Gastroesophageal sphincter (tissue), 4 donors: ENCODE results near the gene IVD. TPM values are rescaled to one million over a fixed set of nuclear protein-coding genes. Genes with fewer than 3 reads are reported as not detected.

Source experiments
- ATAC-seq: fragments of 150-250 bp; one replicate; pipeline ENCODE4 v1.9.1; 2016; ENCODE audit warnings: mild to moderate bottlenecking, moderate library complexity
- H3K27ac ChIP-seq, 4 donors: fragments of 200-600 bp; sonication (generic) in 3 of 4; 1 replicate in 3 of 4; 2 replicates in 1 of 4; pipeline ENCODE4 v1.5.1; 2016 to 2019
- H3K27me3 ChIP-seq: fragments of 200-600 bp; sonication (generic); one replicate; pipeline ENCODE4 v1.5.1; 2019
- H3K36me3 ChIP-seq, 2 donors: fragments of 200-600 bp; sonication (generic); one replicate each; pipeline ENCODE4 v1.5.1; 2019; ENCODE audit warnings: control low read depth in 1 of 2
- H3K4me1 ChIP-seq, 3 donors: fragments of 200-600 bp; sonication (generic); 1 replicate in 2 of 3; 2 replicates in 1 of 3; pipeline ENCODE4 v1.5.1; 2016 to 2019; ENCODE audit warnings: control low read depth in 2 of 3
- H3K4me3 ChIP-seq, 2 donors: fragments of 200-600 bp; sonication (generic); one replicate each; pipeline ENCODE4 v1.5.1; 2019; ENCODE audit warnings: mild to moderate bottlenecking in 1 of 2, moderate library complexity in 1 of 2
- H3K9me3 ChIP-seq, 3 donors: fragments of 200-600 bp; sonication (generic); one replicate each; pipeline ENCODE4 v1.5.1; 2017 to 2019; ENCODE audit warnings: control low read depth in 2 of 3
- CTCF ChIP-seq, 4 experiments: fragments of 200-600 bp in 2 of 4; fragments of 450-650 bp in 2 of 4; sonication (generic) in 1 of 4; IDR thresholded peaks; one replicate each; pipeline ENCODE4 v1.5.1; 2017 to 2019; ENCODE audit warnings: antibody characterized with exemption in 4 of 4, mild to moderate bottlenecking in 2 of 4, moderate library complexity in 2 of 4
- EP300 ChIP-seq: sonication (generic); formaldehyde crosslinking; IDR thresholded peaks from one replicate; pipeline ENCODE4 v1.6.1; 2017; ENCODE audit warnings: antibody characterized with exemption, mild to moderate bottlenecking
- POLR2A ChIP-seq, 2 donors: fragments of 450-650 bp; IDR thresholded peaks; one replicate each; pipeline ENCODE4 v1.6.1; 2017; ENCODE audit warnings: antibody characterized with exemption in 2 of 2, mild to moderate bottlenecking in 2 of 2, moderate library complexity in 1 of 2
- POLR2AphosphoS5 ChIP-seq: sonication (generic); formaldehyde crosslinking; IDR thresholded peaks from one replicate; pipeline ENCODE4 v1.6.1; 2017; ENCODE audit warnings: antibody characterized with exemption
- WGBS, 2 donors: methylation state at CpG; one replicate each; pipeline ENCODE4 v1.1.5; 2018; ENCODE audit warnings: low coverage in 1 of 2; 5-methylcytosine and 5-hydroxymethylcytosine counted together
- total RNA-seq, 4 donors: library from RNA; depleted of rRNA; stranded (reverse); fragments of >200 nt; gene quantifications; one replicate each; pipeline ENCODE4 v1.1.0, GENCODE V29; 2016

Gene IVD
- total RNA-seq, 4 donors from 2014 or later, result 26.1 to 80.2 (median 50.1) TPM

GRCh38 chr15:40368719-40369473 is 36.7 kb upstream of the IVD start:
- Histone ChIP-seq H3K9me3 (no peaks in the 10 kb centered on the region), H3K4me1 (peaks cover 0 to 23% (median 0%) of the 10 kb centered on the region in 3 donors), H3K36me3 (no peaks in the 10 kb centered on the region), H3K27me3 (no peaks in the 10 kb centered on the region), H3K27ac (no peak overlapping the region), H3K4me3 (no peak overlapping the region)
- TF ChIP-seq POLR2AphosphoS5 (no peak), CTCF (IDR thresholded peaks at IDR 0.05) (no peak), EP300 (no peak), POLR2A (IDR thresholded peaks at IDR 0.05) (no peak)
- ATAC-seq, result no peak
- WGBS, 2 donors, result 97% methylated on average over 6 of the region's 24 CpGs; no CpG with 5 or more reads in 1 of the 2 donors

- Histone ChIP-seq H3K4me3 (no peak overlapping the region), H3K4me1 (peaks cover 0 to 23% (median 0%) of the 10 kb centered on the region in 3 donors), H3K9me3 (no peaks in the 10 kb centered on the region), H3K36me3 (no peaks in the 10 kb centered on the region), H3K27ac (no peak overlapping the region), H3K27me3 (no peaks in the 10 kb centered on the region)
- WGBS, 2 donors, result 80% methylated on average over 1 of the region's 10 CpGs; no CpG with 5 or more reads in 1 of the 2 donors
- no peak for ATAC-seq
- TF ChIP-seq POLR2AphosphoS5 (no peak), POLR2A (IDR thresholded peaks at IDR 0.05) (no peak), EP300 (no peak), CTCF (IDR thresholded peaks at IDR 0.05) (no peak)
Measured at GRCh38 chr15:40369474-40369869, 36.1 kb upstream of the IVD start.

GRCh38 chr15:40369971-40370370 is 35.6 kb upstream of the IVD start:
- H3K4me1 ChIP-seq, result peaks cover 0 to 23% (median 0%) of the 10 kb centered on the region in 3 donors
- H3K27me3 ChIP-seq, result no peaks in the 10 kb centered on the region
- H3K4me3 ChIP-seq, result no peak overlapping the region
- TF ChIP-seq EP300 (no peak), POLR2A (IDR thresholded peaks at IDR 0.05) (no peak), CTCF (IDR thresholded peaks at IDR 0.05) (no peak), POLR2AphosphoS5 (no peak)
- no peaks in the 10 kb centered on the region for H3K9me3 ChIP-seq
- H3K27ac ChIP-seq, result no peak overlapping the region
- WGBS, 2 donors, result no CpG with 5 or more reads among the region's 13 CpGs
- no peaks in the 10 kb centered on the region for H3K36me3 ChIP-seq
- no peak for ATAC-seq

GRCh38 chr15:40372981-40373380 is 32.6 kb upstream of the IVD start:
- WGBS, 2 donors, result 80% methylated on average over 2 of the region's 2 CpGs; no CpG with 5 or more reads in 1 of the 2 donors
- H3K27ac ChIP-seq, result no peak overlapping the region
- H3K27me3 ChIP-seq, result no peaks in the 10 kb centered on the region
- H3K9me3 ChIP-seq, result no peaks in the 10 kb centered on the region
- TF ChIP-seq CTCF (IDR thresholded peaks at IDR 0.05) (no peak), POLR2AphosphoS5 (no peak)
- H3K4me3 ChIP-seq, result no peak overlapping the region
- H3K4me1 ChIP-seq, result peaks cover 0 to 7% (median 0%) of the 10 kb centered on the region in 3 donors
- no peak for ATAC-seq
- H3K36me3 ChIP-seq, result no peaks in the 10 kb centered on the region

GRCh38 chr15:40377606-40378005 is 28.0 kb upstream of the IVD start:
- TF ChIP-seq POLR2AphosphoS5 (no peak), CTCF (IDR thresholded peaks at IDR 0.05) (no peak), EP300 (no peak), POLR2A (IDR thresholded peaks at IDR 0.05) (no peak)
- 50 to 100% methylated on average over 1 to 3 of the region's 3 CpGs for WGBS, 2 donors
- H3K27ac ChIP-seq, result no peak overlapping the region
- no peaks in the 10 kb centered on the region for H3K36me3 ChIP-seq
- H3K4me3 ChIP-seq, result no peak overlapping the region
- no peaks in the 10 kb centered on the region for H3K27me3 ChIP-seq
- ATAC-seq, result no peak
- H3K9me3 ChIP-seq, result no peaks in the 10 kb centered on the region
- peaks cover 0 to 4% (median 0%) of the 10 kb centered on the region in 3 donors for H3K4me1 ChIP-seq
